ENCODE measurements around the gene NUP155.
"Not testable (repeated sequence)": the region's sequence is repeated elsewhere in the genome, so short reads cannot be mapped to it uniquely, and the experiment has no call there.

NUP155 gene

GRCh38 chr5:37370864-37371726, at the start of gene NUP155:
Gene NUP155 (minus strand): TSS chr5:37371106. CDS start chr5:37370977, 129 bp downstream.
- DNase-seq, result peak; percentile 99

- DNase-seq, result no peak
Observed at GRCh38 chr5:37417347-37417746, 46.4 kb upstream of the NUP155 start.

GRCh38 chr5:37415456-37415855, 44.5 kb upstream of the NUP155 start:
- not testable (repeated sequence) for DNase-seq

GRCh38 chr5:37412515-37412914, 41.6 kb upstream of the NUP155 start:
- DNase-seq, result no peak

GRCh38 chr5:37400501-37400900, 29.6 kb upstream of the NUP155 start:
- no peak for DNase-seq

GRCh38 chr5:37396352-37396751, 25.4 kb upstream of the NUP155 start:
- no peak for DNase-seq

- no peak for DNase-seq
Observed at GRCh38 chr5:37391591-37391990, 20.7 kb upstream of the NUP155 start.

- DNase-seq, result peak; percentile 95
Observed at GRCh38 chr5:37379100-37379628, 8.3 kb upstream of the NUP155 start, which contains the start of gene WDR70. Gene WDR70 (plus strand): TSS chr5:37379318. CDS start chr5:37379368, 50 bp downstream.

- DNase-seq, result not testable (repeated sequence)
Observed at GRCh38 chr5:37378066-37378465, 7.2 kb upstream of the NUP155 start.

- DNase-seq, result no peak
Observed at GRCh38 chr5:37375091-37375490, 4.2 kb upstream of the NUP155 start.

- peak; percentile 48 for DNase-seq
Observed at GRCh38 chr5:37370550-37370863, 399 bp downstream of the NUP155 start.

GRCh38 chr5:37355161-37355560, 15.7 kb downstream of the NUP155 start:
- DNase-seq, result no peak

GRCh38 chr5:37342741-37343140, 28.2 kb downstream of the NUP155 start:
- DNase-seq, result not testable (repeated sequence)

GRCh38 chr5:37334754-37335153, 36.2 kb downstream of the NUP155 start:
- not testable (repeated sequence) for DNase-seq

GRCh38 chr5:37326536-37326935, 44.4 kb downstream of the NUP155 start:
- DNase-seq, result no peak

- DNase-seq, result no peak
Observed at GRCh38 chr5:37323607-37324006, 47.3 kb downstream of the NUP155 start.

- no peak for DNase-seq
Observed at GRCh38 chr5:37319037-37319782, 51.7 kb downstream of the NUP155 start.

- DNase-seq, result no peak
Observed at GRCh38 chr5:37316027-37316426, 54.9 kb downstream of the NUP155 start.

GRCh38 chr5:37310360-37310759, 60.5 kb downstream of the NUP155 start:
- DNase-seq, result no peak

GRCh38 chr5:37308793-37309192, 62.1 kb downstream of the NUP155 start:
- no peak for DNase-seq

- DNase-seq, result no peak
Observed at GRCh38 chr5:37304888-37305287, 66.0 kb downstream of the NUP155 start.

- DNase-seq, result not testable (repeated sequence)
Observed at GRCh38 chr5:37296313-37296712, 74.6 kb downstream of the NUP155 start.

- no peak for DNase-seq
Observed at GRCh38 chr5:37283214-37283820, 87.6 kb downstream of the NUP155 start.

Measured in NCI-H69 (cell line).